ENCODE data around the gene POU2AF1.

The POU2AF1 gene

GRCh38 chr11:111392552-111392951 lies 13.5 kb upstream of the POU2AF1 start:
- no peak for TF ChIP-seq JUND (IDR thresholded peaks at IDR 0.05; ENCODE audit: low read depth)
- in situ Hi-C loops (cut with HindIII; ENCODE audit: low pct_unique_long_range_greater_than_20kb, low sequenced_read_pairs): no loop called here
- DNase-seq (ENCODE audit: low read depth in 1 of 2, low spot score in 1 of 2): no peak

DNA sequence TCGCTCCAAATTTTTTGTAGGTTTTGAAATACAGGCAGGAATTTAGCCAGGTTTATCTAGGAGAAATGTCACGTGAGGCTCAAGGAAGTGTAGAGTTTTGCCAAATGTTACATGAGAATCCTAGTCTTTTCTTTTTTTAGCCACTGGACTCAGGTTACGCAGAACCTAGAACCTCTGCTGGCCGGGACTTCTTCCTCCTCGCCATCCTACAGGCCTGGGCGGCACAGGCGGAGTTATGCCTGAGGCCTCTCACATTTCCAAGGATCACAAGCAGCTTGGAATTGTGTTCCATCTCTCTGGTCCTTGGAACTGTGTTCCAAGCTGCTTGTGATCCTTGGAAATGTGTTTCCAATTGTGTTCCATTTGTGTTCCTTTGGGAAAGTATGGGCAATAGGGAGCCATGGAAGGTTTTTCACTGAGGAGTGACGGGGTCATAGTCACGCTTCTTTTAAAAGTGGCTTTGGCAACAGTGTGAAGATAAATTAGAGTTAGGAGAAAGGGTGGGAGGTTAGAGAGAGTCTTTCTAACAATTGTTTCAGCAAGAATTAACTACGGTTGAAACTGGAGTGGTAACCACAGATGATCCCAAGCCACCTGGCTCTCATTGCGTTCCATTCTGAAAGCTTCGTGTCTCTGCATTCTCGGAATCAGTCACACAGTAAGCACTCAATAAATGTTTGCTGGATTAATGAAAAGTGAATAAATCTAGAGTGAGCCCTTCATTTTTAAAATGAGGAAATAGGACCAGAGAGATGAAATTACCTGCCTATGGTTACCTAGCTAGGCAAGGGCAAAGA lies 12.5 kb upstream of the POU2AF1 start:
- in situ Hi-C loops (cut with HindIII; ENCODE audit: low pct_unique_long_range_greater_than_20kb, low sequenced_read_pairs): no loop called here
- no peak for TF ChIP-seq JUND (IDR thresholded peaks at IDR 0.05; ENCODE audit: low read depth)
- DNase-seq (ENCODE audit: low read depth in 1 of 2, low spot score in 1 of 2): no peak

DNA sequence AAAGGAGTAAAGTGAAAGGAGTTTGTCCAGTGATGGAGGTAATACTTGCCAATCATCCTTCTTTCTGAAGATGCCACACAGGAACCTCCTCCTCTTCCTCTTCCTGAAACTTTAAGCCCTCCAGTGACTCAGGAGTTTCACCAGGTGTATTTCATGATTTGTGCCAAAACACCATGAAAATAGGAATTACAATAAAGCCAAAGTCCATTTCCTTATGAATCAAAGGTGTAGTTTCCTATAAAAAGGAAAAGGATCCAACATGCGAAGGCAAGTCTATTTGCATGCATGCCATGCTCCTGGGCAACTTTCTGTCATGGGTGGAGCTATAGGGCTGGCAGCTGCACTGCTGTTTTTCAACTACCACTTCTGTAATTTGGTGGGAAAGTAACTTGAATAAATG lies 9.8 kb upstream of the POU2AF1 start:
- in situ Hi-C loops (cut with HindIII; ENCODE audit: low pct_unique_long_range_greater_than_20kb, low sequenced_read_pairs): no loop called here
- no peak for TF ChIP-seq JUND (IDR thresholded peaks at IDR 0.05; ENCODE audit: low read depth)
- no peak for DNase-seq (ENCODE audit: low read depth in 1 of 2, low spot score in 1 of 2)

- no peak for DNase-seq (ENCODE audit: low read depth in 1 of 2, low spot score in 1 of 2)
- TF ChIP-seq JUND (IDR thresholded peaks at IDR 0.05; ENCODE audit: low read depth): no peak
- in situ Hi-C loops (cut with HindIII; ENCODE audit: low pct_unique_long_range_greater_than_20kb, low sequenced_read_pairs): no loop called here
Observed at GRCh38 chr11:111388420-111388819, 9.3 kb upstream of the POU2AF1 start.

- DNase-seq (ENCODE audit: low read depth in 1 of 2, low spot score in 1 of 2): peak in 1 of 2 experiments; percentile 37
- in situ Hi-C loops (cut with HindIII; ENCODE audit: low pct_unique_long_range_greater_than_20kb, low sequenced_read_pairs): no loop called here
- no peak for TF ChIP-seq JUND (IDR thresholded peaks at IDR 0.05; ENCODE audit: low read depth)
Observed at GRCh38 chr11:111387363-111387762, 8.3 kb upstream of the POU2AF1 start.

DNA sequence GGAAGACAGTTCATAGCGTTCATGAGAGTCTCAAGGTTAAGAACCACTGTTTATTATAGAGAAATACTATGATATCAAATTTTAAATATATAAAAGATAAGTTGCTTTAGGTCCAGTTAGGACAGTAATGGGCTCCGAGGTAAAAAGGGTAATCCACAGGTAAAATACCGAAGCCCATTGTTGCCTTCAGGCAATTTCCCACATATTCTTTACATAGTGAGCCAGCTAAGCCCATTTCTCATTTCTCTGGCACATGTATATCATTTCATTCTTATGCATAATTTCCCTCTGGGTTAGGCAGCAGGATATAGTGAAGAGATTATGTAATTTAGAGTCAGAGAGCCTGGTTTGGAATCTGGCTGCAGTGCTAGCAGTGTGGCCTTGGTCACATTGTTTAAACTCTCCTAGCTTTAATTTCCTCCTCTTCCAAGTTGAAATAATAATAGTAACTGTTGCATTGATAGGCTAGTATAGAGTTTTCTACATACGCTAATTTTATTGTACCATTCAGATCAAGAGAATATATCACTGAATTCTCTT lies 7.6 kb upstream of the POU2AF1 start:
- no peak for TF ChIP-seq JUND (IDR thresholded peaks at IDR 0.05; ENCODE audit: low read depth)
- no peak for DNase-seq (ENCODE audit: low read depth in 1 of 2, low spot score in 1 of 2)
- in situ Hi-C loops (cut with HindIII; ENCODE audit: low pct_unique_long_range_greater_than_20kb, low sequenced_read_pairs): no loop called here

GRCh38 chr11:111384494-111384893 lies 5.4 kb upstream of the POU2AF1 start:
- in situ Hi-C loops (cut with HindIII; ENCODE audit: low pct_unique_long_range_greater_than_20kb, low sequenced_read_pairs): no loop called here
- TF ChIP-seq JUND (IDR thresholded peaks at IDR 0.05; ENCODE audit: low read depth): no peak
- DNase-seq (ENCODE audit: low read depth in 1 of 2, low spot score in 1 of 2): no peak

DNA sequence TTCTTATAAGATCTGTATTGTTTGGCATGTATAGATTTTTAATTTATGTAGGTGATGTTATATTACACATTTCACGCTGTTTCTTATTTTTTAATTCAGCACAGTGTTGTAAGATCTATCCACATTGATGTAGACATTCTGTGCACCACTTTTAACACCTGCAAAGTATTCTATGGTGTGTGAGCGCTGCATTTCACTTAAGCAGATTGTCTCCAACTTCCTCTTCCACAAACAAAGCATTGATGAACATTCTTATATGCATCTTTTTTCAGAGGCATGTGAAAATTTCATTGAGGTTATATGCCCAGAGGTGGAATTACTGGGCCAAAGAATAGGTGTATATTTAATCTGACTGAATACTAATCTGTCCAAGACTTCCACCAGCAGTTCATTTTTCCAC lies 3.4 kb upstream of the POU2AF1 start:
- in situ Hi-C loops (cut with HindIII; ENCODE audit: low pct_unique_long_range_greater_than_20kb, low sequenced_read_pairs): no loop called here
- no peak for TF ChIP-seq JUND (IDR thresholded peaks at IDR 0.05; ENCODE audit: low read depth)
- no peak for DNase-seq (ENCODE audit: low read depth in 1 of 2, low spot score in 1 of 2)

DNA sequence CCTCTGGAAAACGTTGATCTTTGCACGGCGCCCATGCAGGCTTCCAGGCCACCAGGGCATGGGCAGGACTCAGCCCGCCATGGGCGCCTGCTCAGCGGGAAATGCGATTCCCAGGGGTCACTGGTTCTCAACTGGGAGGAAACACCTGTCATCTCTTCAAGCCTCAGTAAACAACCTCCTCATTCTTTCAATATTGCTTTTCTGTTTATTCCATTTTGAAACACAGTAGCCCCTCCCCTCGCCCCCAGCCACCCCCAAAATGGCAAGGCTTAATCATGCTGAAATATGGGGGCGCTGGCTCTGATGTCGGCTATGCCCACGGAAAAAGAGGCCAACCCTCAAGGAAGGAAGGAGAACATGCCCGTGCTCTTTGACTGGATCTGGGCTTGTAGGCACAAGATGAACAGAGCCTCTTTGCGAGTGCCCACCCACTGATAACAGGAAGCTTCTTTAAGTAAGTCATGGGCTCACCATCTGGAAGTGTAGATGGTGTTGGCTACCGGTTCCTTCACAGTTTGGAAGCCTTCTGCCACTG lies 594 bp upstream of the POU2AF1 start:
- DNase-seq (ENCODE audit: low read depth in 1 of 2, low spot score in 1 of 2): no peak
- TF ChIP-seq JUND (IDR thresholded peaks at IDR 0.05; ENCODE audit: low read depth): no peak
- in situ Hi-C loops (cut with HindIII; ENCODE audit: low pct_unique_long_range_greater_than_20kb, low sequenced_read_pairs): no loop called here

GRCh38 chr11:111378185-111378860 lies 752 bp downstream of the POU2AF1 start:
- in situ Hi-C loops (cut with HindIII; ENCODE audit: low pct_unique_long_range_greater_than_20kb, low sequenced_read_pairs): no loop called here
- TF ChIP-seq JUND (IDR thresholded peaks at IDR 0.05; ENCODE audit: low read depth): no peak
- no peak for DNase-seq (ENCODE audit: low read depth in 1 of 2, low spot score in 1 of 2)

DNA sequence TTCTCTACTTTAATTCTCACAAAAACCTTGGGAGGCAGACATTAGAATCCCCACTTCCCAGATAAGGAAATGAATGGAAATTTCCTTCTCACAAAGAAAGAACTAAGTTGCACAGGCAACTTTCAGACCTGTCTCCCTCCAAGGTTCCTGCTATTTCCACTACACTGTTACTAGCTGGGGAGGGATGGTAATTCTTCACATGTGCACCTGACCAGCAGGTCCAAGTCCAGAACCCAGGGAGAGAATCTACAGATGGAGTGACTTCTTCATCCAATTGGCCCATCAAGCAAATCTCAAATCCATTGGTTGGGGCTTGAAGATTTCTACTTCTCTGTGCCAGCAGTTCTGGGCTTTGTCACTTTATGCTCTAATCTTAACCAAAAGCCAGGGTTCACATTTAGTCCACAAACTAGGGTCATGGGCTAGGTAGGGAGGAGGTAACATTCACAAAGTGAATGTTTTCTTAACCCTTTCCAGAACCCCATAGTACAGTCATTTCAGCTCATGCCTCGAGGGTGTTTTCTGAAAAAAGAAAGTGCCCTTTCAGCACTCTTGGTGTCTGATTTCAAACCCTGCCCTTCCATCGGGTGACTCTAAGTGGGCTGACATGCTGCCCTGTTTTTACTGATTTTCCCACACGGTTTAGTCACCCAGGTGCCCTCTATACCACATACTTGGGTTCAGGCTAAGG lies 2.7 kb downstream of the POU2AF1 start:
- in situ Hi-C loops (cut with HindIII; ENCODE audit: low pct_unique_long_range_greater_than_20kb, low sequenced_read_pairs): no loop called here
- no peak for DNase-seq (ENCODE audit: low read depth in 1 of 2, low spot score in 1 of 2)
- no peak for TF ChIP-seq JUND (IDR thresholded peaks at IDR 0.05; ENCODE audit: low read depth)

DNA sequence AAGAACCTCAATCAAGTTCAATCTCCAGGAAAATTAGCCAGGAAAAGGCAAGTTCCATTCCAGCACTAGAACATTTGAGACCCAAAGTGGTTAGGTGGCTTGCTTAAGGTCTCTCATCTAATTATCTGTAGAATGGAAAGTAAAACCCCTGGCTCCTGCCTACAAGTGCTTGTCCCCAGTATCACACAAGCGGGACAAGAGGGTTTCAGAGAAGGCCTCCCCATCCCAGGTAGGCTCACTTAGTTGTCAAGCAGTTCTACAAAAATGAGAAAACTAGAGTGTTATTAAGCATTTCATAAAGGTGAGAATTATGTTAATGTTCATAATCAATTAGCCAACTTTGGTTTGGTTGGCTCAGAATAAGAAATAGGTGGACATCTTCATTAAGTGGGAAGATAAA lies 5.5 kb downstream of the POU2AF1 start:
- no peak for TF ChIP-seq JUND (IDR thresholded peaks at IDR 0.05; ENCODE audit: low read depth)
- in situ Hi-C loops (cut with HindIII; ENCODE audit: low pct_unique_long_range_greater_than_20kb, low sequenced_read_pairs): no loop called here
- DNase-seq (ENCODE audit: low read depth in 1 of 2, low spot score in 1 of 2): no peak

All from T47D (cell line).